COR-L47 (cell line): ENCODE measurements around the gene AMPH.
A peak's percentile ranks its signal among the peaks of the same experiment; 100 is the strongest.
"Not testable (repeated sequence)": the region's sequence is repeated elsewhere in the genome, so short reads cannot be mapped to it uniquely, and the experiment has no call there.

Experiments
- DNase-seq: peaks from one replicate; lab custom pipeline; 2025; lab: John Stamatoyannopoulos, UW

Gene AMPH

GRCh38 chr7:38628630-38629385 lies 2.4 kb downstream of the AMPH start:
- no peak for DNase-seq

GRCh38 chr7:38625866-38626265 lies 5.3 kb downstream of the AMPH start:
- no peak for DNase-seq

GRCh38 chr7:38615665-38616064 lies 15.5 kb downstream of the AMPH start:
- DNase-seq: no peak

- no peak for DNase-seq
Observed at GRCh38 chr7:38607466-38607865, 23.7 kb downstream of the AMPH start.

GRCh38 chr7:38600741-38601140 lies 30.4 kb downstream of the AMPH start:
- DNase-seq: peak; percentile 31

- no peak for DNase-seq
Observed at GRCh38 chr7:38594949-38595348, 36.2 kb downstream of the AMPH start.

GRCh38 chr7:38592737-38593288 lies 38.4 kb downstream of the AMPH start:
- DNase-seq: no peak

- no peak for DNase-seq
Observed at GRCh38 chr7:38585572-38586354, 45.4 kb downstream of the AMPH start.

- no peak for DNase-seq
Observed at GRCh38 chr7:38584443-38585210, 46.5 kb downstream of the AMPH start.

- DNase-seq: no peak
Observed at GRCh38 chr7:38580485-38580884, 50.7 kb downstream of the AMPH start.

GRCh38 chr7:38574086-38574485 lies 57.1 kb downstream of the AMPH start:
- no peak for DNase-seq

- not testable (repeated sequence) for DNase-seq
Observed at GRCh38 chr7:38571620-38572019, 59.6 kb downstream of the AMPH start.

GRCh38 chr7:38568497-38568896 lies 62.7 kb downstream of the AMPH start:
- no peak for DNase-seq

GRCh38 chr7:38565289-38565688 lies 65.9 kb downstream of the AMPH start:
- DNase-seq: no peak

- DNase-seq: no peak
Observed at GRCh38 chr7:38563741-38564140, 67.4 kb downstream of the AMPH start.

GRCh38 chr7:38561166-38561565 lies 70.0 kb downstream of the AMPH start:
- DNase-seq: no peak

- DNase-seq: no peak
Observed at GRCh38 chr7:38558761-38559345, 72.3 kb downstream of the AMPH start.

GRCh38 chr7:38554586-38554985 lies 76.6 kb downstream of the AMPH start:
- DNase-seq: no peak

GRCh38 chr7:38550836-38551235 lies 80.3 kb downstream of the AMPH start:
- no peak for DNase-seq

- DNase-seq: no peak
Observed at GRCh38 chr7:38548605-38549004, 82.6 kb downstream of the AMPH start.

GRCh38 chr7:38546763-38547162 lies 84.4 kb downstream of the AMPH start:
- DNase-seq: no peak

- DNase-seq: no peak
Observed at GRCh38 chr7:38545977-38546376, 85.2 kb downstream of the AMPH start.
